H1 (cell line): Measurements from ENCODE around the gene PAX5. TPM values are rescaled to one million over a fixed set of nuclear protein-coding genes. Genes with fewer than 3 reads are reported as not detected.
A peak's percentile ranks its signal among the peaks of the same experiment; 100 is the strongest.

Experiments
- CTCF ChIA-PET: fragments of 300-600 bp; sonication (Branson Sonifier 250); formaldehyde crosslinking; loops from one replicate; lab custom pipeline; 2021; ENCODE audit not compliant: partially characterized antibody; lab: Charles Lee
- POLR2A ChIA-PET: fragments of 300-600 bp; sonication (Branson Sonifier 250); formaldehyde crosslinking; loops from one replicate; lab custom pipeline; 2021; ENCODE audit warnings: inconsistent platforms; ENCODE audit not compliant: partially characterized antibody; lab: Charles Lee
- DNase-seq, 2 experiments: peaks; one replicate each; pipeline versions ENCODE4 v3.0.0 to v3.0.0-alpha.2; 2010 to 2022; ENCODE audit warnings: low spot score in 2 of 2, low read depth in 1 of 2, mixed read lengths in 1 of 2
- FAIRE-seq: peaks from 2 replicates; lab custom pipeline; 2011; peaks lifted over from hg19 to GRCh38; lab: Jason Lieb, UNC
- H2AFZ ChIP-seq: 2 replicates; pipeline ENCODE4 v1.8.1; 2012; ENCODE audit warnings: low read length, inconsistent platforms
- H2AK5ac ChIP-seq: 2 replicates; pipeline ENCODE4 v1.6.1; 2013; ENCODE audit warnings: low read depth, low read length
- H2BK120ac ChIP-seq: replicated peaks from 2 replicates; pipeline ENCODE3; 2013; ENCODE audit warnings: low read depth, low read length, inconsistent platforms
- H2BK12ac ChIP-seq: 2 replicates; pipeline ENCODE4 v1.6.1; 2013; ENCODE audit warnings: low read depth, low read length
- H2BK15ac ChIP-seq: 2 replicates; pipeline ENCODE4 v1.6.1; 2013; ENCODE audit warnings: low read length
- H2BK20ac ChIP-seq: 2 replicates; pipeline ENCODE4 v1.6.1; 2013; ENCODE audit warnings: low read length
- H2BK5ac ChIP-seq: 2 replicates; pipeline ENCODE4 v1.6.1; 2013; ENCODE audit warnings: low read depth, low read length
- H3K14ac ChIP-seq: 2 replicates; pipeline ENCODE4 v1.6.1; 2013; ENCODE audit warnings: inconsistent platforms; ENCODE audit not compliant: insufficient read length
- H3K18ac ChIP-seq: 2 replicates; pipeline ENCODE4 v1.6.1; 2013; ENCODE audit warnings: low read length; ENCODE audit errors: extremely low read depth
- H3K23ac ChIP-seq: 2 replicates; pipeline ENCODE4 v1.6.1; 2013; ENCODE audit warnings: inconsistent platforms; ENCODE audit not compliant: insufficient read length
- H3K23me2 ChIP-seq: 2 replicates; pipeline ENCODE4 v1.6.1; 2013; ENCODE audit warnings: low read depth, low read length
- H3K27ac ChIP-seq: 2 replicates; pipeline ENCODE4 v1.6.1; 2011; ENCODE audit warnings: low read depth, low read length, inconsistent platforms
- H3K27me3 ChIP-seq, 4 experiments: replicated peaks in 1 of 4; 1 replicate in 1 of 4; 2 replicates in 3 of 4; pipeline versions ENCODE4 v1.6.1 to v1.8.1; 2011 to 2013; ENCODE audit warnings: low read length in 3 of 4, mild to moderate bottlenecking in 3 of 4, inconsistent platforms in 2 of 4, mixed read lengths in 2 of 4, moderate library complexity in 1 of 4; ENCODE audit not compliant: control insufficient read depth in 3 of 4, insufficient read depth in 3 of 4; ENCODE audit errors: extremely low read depth in 1 of 4
- H3K36me3 ChIP-seq, 4 experiments: 2 replicates each; pipeline versions ENCODE4 v1.6.1 to v1.8.1; 2011 to 2013; ENCODE audit warnings: mild to moderate bottlenecking in 4 of 4, low read length in 3 of 4, moderate library complexity in 2 of 4, control low read depth in 1 of 4, inconsistent platforms in 1 of 4; ENCODE audit not compliant: insufficient read depth in 4 of 4, control insufficient read depth in 2 of 4
- H3K4ac ChIP-seq: replicated peaks from 2 replicates; pipeline ENCODE3; 2013; ENCODE audit warnings: low read length, low read depth, mixed read lengths, inconsistent platforms; ENCODE audit not compliant: insufficient read length
- H3K4me1 ChIP-seq, 4 experiments: replicated peaks in 1 of 4; 1 replicate in 1 of 4; 2 replicates in 3 of 4; pipeline versions ENCODE4 v1.6.1 to v1.8.1; 2011 to 2013; ENCODE audit warnings: low read length in 3 of 4, inconsistent platforms in 2 of 4, mixed read lengths in 1 of 4; ENCODE audit not compliant: insufficient read depth in 4 of 4, control insufficient read depth in 3 of 4
- H3K4me2 ChIP-seq, 2 experiments: 2 replicates each; pipeline versions ENCODE4 v1.6.1 to v1.8.1; 2011 to 2013; ENCODE audit warnings: low read depth in 2 of 2, low read length in 2 of 2, control low read depth in 1 of 2, inconsistent platforms in 1 of 2, mild to moderate bottlenecking in 1 of 2; ENCODE audit not compliant: insufficient read depth in 1 of 2
- H3K4me3 ChIP-seq, 4 experiments: fragments of 200-600, 300-600 bp in 1 of 4; sonication (generic), shearing (Covaris generic), sonication (Bioruptor Twin) in 1 of 4; 2 replicates each; pipeline versions ENCODE4 v1.5.1 to v1.8.1; 2011 to 2016; ENCODE audit warnings: low read length in 4 of 4, low read depth in 3 of 4, control low read depth in 2 of 4, inconsistent platforms in 2 of 4, mild to moderate bottlenecking in 2 of 4, mixed read lengths in 1 of 4, moderate library complexity in 1 of 4; ENCODE audit not compliant: insufficient read depth in 2 of 4; ENCODE audit errors: extremely low read depth in 1 of 4
- H3K56ac ChIP-seq: replicated peaks from 2 replicates; pipeline ENCODE3; 2013; ENCODE audit warnings: low read depth, mild to moderate bottlenecking, mixed read lengths, low read length, inconsistent platforms; ENCODE audit not compliant: insufficient read length
- H3K79me1 ChIP-seq: 2 replicates; pipeline ENCODE4 v1.6.1; 2013; ENCODE audit warnings: low read depth, low read length, control low read depth
- H3K79me2 ChIP-seq, 2 experiments: 2 replicates each; pipeline versions ENCODE4 v1.6.1 to v1.8.1; 2012 to 2013; ENCODE audit warnings: low read length in 2 of 2, mild to moderate bottlenecking in 2 of 2, inconsistent platforms in 1 of 2; ENCODE audit not compliant: insufficient read depth in 2 of 2, control insufficient read depth in 1 of 2
- H3K9ac ChIP-seq, 4 experiments: replicated peaks in 1 of 4; 1 replicate in 1 of 4; 2 replicates in 3 of 4; pipeline versions ENCODE4 v1.6.1 to v1.8.1; 2011 to 2013; ENCODE audit warnings: low read depth in 3 of 4, low read length in 3 of 4, control low read depth in 2 of 4, mild to moderate bottlenecking in 2 of 4, moderate library complexity in 2 of 4, inconsistent platforms in 1 of 4; ENCODE audit errors: extremely low read depth in 1 of 4
- H3K9me3 ChIP-seq, 2 experiments: 2 replicates each; pipeline versions ENCODE4 v1.6.1 to v1.8.1; 2012 to 2013; ENCODE audit warnings: mild to moderate bottlenecking in 2 of 2, moderate library complexity in 2 of 2, control low read depth in 1 of 2, inconsistent platforms in 1 of 2, low read depth in 1 of 2, low read length in 1 of 2, mixed read lengths in 1 of 2; ENCODE audit not compliant: insufficient read depth in 2 of 2
- H4K20me1 ChIP-seq, 2 experiments: replicated peaks in 1 of 2; 2 replicates each; pipeline versions ENCODE3 to v1.8.1; 2011 to 2013; ENCODE audit warnings: inconsistent platforms in 2 of 2, low read length in 2 of 2, mild to moderate bottlenecking in 1 of 2; ENCODE audit not compliant: insufficient read depth in 2 of 2, control insufficient read depth in 1 of 2
- H4K5ac ChIP-seq: 2 replicates; pipeline ENCODE4 v1.6.1; 2013; ENCODE audit warnings: low read length, low read depth, mixed read lengths, inconsistent platforms; ENCODE audit not compliant: insufficient read length
- H4K8ac ChIP-seq: 2 replicates; pipeline ENCODE4 v1.8.0; 2013; ENCODE audit warnings: mild to moderate bottlenecking, moderate library complexity, low read length, inconsistent platforms; ENCODE audit not compliant: insufficient read depth; ENCODE audit errors: extremely low read depth
- H4K91ac ChIP-seq: replicated peaks from 2 replicates; pipeline ENCODE3; 2013; ENCODE audit warnings: low read length, mixed read lengths, inconsistent platforms; ENCODE audit not compliant: insufficient read length
- CTCF ChIP-seq, 3 experiments: IDR thresholded peaks; 1 replicate in 2 of 3; 2 replicates in 1 of 3; pipeline versions ENCODE4 v1.5.1 to v1.6.1; 2011; ENCODE audit warnings: low read length in 3 of 3, mild to moderate bottlenecking in 3 of 3, inconsistent platforms in 2 of 3, low read depth in 1 of 3, moderate library complexity in 1 of 3; ENCODE audit not compliant: insufficient read depth in 1 of 3; ENCODE audit errors: control extremely low read depth in 1 of 3
- POLR2A ChIP-seq, 2 experiments: IDR thresholded peaks; 1 replicate in 1 of 2; 2 replicates in 1 of 2; pipeline ENCODE4 v1.6.1; 2011; ENCODE audit warnings: low read depth in 2 of 2, low read length in 2 of 2, mild to moderate bottlenecking in 2 of 2; ENCODE audit errors: control extremely low read depth in 1 of 2
- RAD21 ChIP-seq, 2 experiments: IDR thresholded peaks in 1 of 2; conservative IDR thresholded peaks in 1 of 2; 2 replicates each; pipeline ENCODE4 v1.6.1; 2011; ENCODE audit warnings: low read depth in 2 of 2, low read length in 2 of 2, improper control_type of control experiment in 1 of 2, inconsistent platforms in 1 of 2, mild to moderate bottlenecking in 1 of 2, moderate library complexity in 1 of 2
- whole genome bisulfite sequencing, 2 experiments: shearing (Covaris generic) in 1 of 2; methylation state at CpG; one replicate each; pipeline versions ENCODE4 v1.1.6 to v1.1.7; 2013 to 2015; ENCODE audit warnings: low lambda C conversion rate in 2 of 2, mixed read lengths in 2 of 2, inconsistent platforms in 1 of 2, low coverage in 1 of 2, missing lambda C conversion rate in 1 of 2; ENCODE audit not compliant: insufficient replicate concordance in 2 of 2, insufficient coverage in 1 of 2, insufficient read length in 1 of 2; ENCODE audit errors: extremely low coverage in 1 of 2, missing lambda C conversion rate in 1 of 2; 5-methylcytosine and 5-hydroxymethylcytosine counted together
- polyA plus RNA-seq, 7 experiments: library from polyadenylated mRNA; depleted of rRNA in 3 of 7; stranded (reverse) in 5 of 7; unstranded in 2 of 7; fragments of >200 nt in 5 of 7; fragments of 200-250 nt in 2 of 7; gene quantifications; 1 replicate in 5 of 7; 2 replicates in 1 of 7; 4 replicates in 1 of 7; pipeline versions ENCODE4 v1.2.1 to v1.2.3, GENCODE V29; 2011 to 2013; ENCODE audit warnings: missing spikeins in 2 of 7, mixed read lengths in 2 of 7
- total RNA-seq: library from RNA; stranded (reverse); fragmentation: NEBNext Ultra II Directional; extraction: Animal tissue kit (Norgen Biotek cat#: 25700); gene quantifications from 2 replicates; pipeline ENCODE4 v1.2.1, GENCODE V29; 2021

PAX5 gene
- total and polyA plus RNA-seq, 2 of the 8 experiments (the other 6 are each of a cell fraction or from before 2014, with no cell fraction given): 0.29 to 0.43 TPM

GRCh38 chr9:36969216-36969771 is 64.8 kb downstream of the PAX5 start:
- H3K4ac ChIP-seq: no peak overlapping the region
- H4K91ac ChIP-seq: no peak overlapping the region
- 69% methylated on average over 10 of the region's 11 CpGs; no CpG with 5 or more reads in 1 of the 2 experiments for WGBS, 2 experiments
- DNase-seq: peak in 1 of 2 experiments; percentile 66
- H3K9me3 ChIP-seq: no peaks in the 10 kb centered on the region
- H2BK12ac ChIP-seq: no peak overlapping the region; the same call in 1 of the 2 replicates
- ChIA-PET CTCF (interaction anchor here (0.7 to 10.5 kb wide), 27 partner anchors 8 to 442 kb away, joined by 3 to 92 read pairs (median 4); no protein-coding TSS in a partner anchor), POLR2A (interaction anchor here (0.6 to 1.5 kb wide), 2 partner anchors 11 to 22 kb away, joined by 3 to 5 read pairs; no protein-coding TSS in a partner anchor)
- no peak overlapping the region for H2BK120ac ChIP-seq
- H3K4me3 ChIP-seq: no peak overlapping the region
- no peak overlapping the region for H3K23ac ChIP-seq
- H3K18ac ChIP-seq: no peak overlapping the region
- H3K79me1 ChIP-seq: no peaks in the 10 kb centered on the region
- no peak overlapping the region for H3K14ac ChIP-seq
- no peak overlapping the region for H3K27ac ChIP-seq
- no peak overlapping the region for H2AFZ ChIP-seq
- H4K5ac ChIP-seq: no peak overlapping the region
- H3K4me1 ChIP-seq: no peaks in the 10 kb centered on the region
- H2AK5ac ChIP-seq: no peak overlapping the region
- no peak overlapping the region for H4K8ac ChIP-seq
- H4K20me1 ChIP-seq: no peaks in the 10 kb centered on the region
- no peaks in the 10 kb centered on the region for H3K23me2 ChIP-seq
- H3K9ac ChIP-seq: no peak overlapping the region
- no peak for FAIRE-seq
- peaks cover 0 to 3% (median 0%) of the 10 kb centered on the region in 4 experiments; a peak in 1 of 7 replicates for H3K27me3 ChIP-seq
- H2BK20ac ChIP-seq: no peak overlapping the region
- 0 out of 2 replicates have a peak overlapping the region, but pooled peaks have one; percentile 46 for H2BK15ac ChIP-seq
- no peaks in the 10 kb centered on the region for H3K36me3 ChIP-seq
- H2BK5ac ChIP-seq: no peak overlapping the region
- H3K4me2 ChIP-seq: no peak overlapping the region
- no peak overlapping the region for H3K56ac ChIP-seq
- H3K79me2 ChIP-seq: no peaks in the 10 kb centered on the region
- peak; percentile 51 to 61 (median 52) for TF ChIP-seq CTCF (IDR thresholded peaks at IDR 0.05; ENCODE audit: control extremely low read depth in 1 of 3, insufficient read depth in 1 of 3, low read depth in 1 of 3, low read length in 3 of 3)
- TF ChIP-seq POLR2A (IDR thresholded peaks at IDR 0.05; ENCODE audit: control extremely low read depth in 1 of 2, low read depth in 2 of 2, low read length in 2 of 2): no peak
- peak; percentile 7 to 42; a peak in 3 of 4 replicates for TF ChIP-seq RAD21 (IDR thresholded peaks at IDR 0.05 in 1 of 2, conservative IDR thresholded peaks at IDR 0.05 in 1 of 2; ENCODE audit: low read depth in 2 of 2, low read length in 2 of 2)
